Renal cortical epithelial cell (primary cell): ENCODE measurements around the gene RANBP1. TPM values are rescaled to one million over a fixed set of nuclear protein-coding genes. Genes with fewer than 3 reads are reported as not detected.

Experiments used
- DNase-seq: peaks from one replicate; pipeline ENCODE4 v3.0.0-alpha.2; 2011; ENCODE audit warnings: low read depth
- total RNA-seq: library from RNA; depleted of rRNA; stranded (reverse); fragments of >200 nt; gene quantifications from 2 replicates; pipeline ENCODE4 v1.2.3, GENCODE V29; 2014

Gene RANBP1
- total RNA-seq, 1 donor from 2014 or later: 173 TPM

DNA sequence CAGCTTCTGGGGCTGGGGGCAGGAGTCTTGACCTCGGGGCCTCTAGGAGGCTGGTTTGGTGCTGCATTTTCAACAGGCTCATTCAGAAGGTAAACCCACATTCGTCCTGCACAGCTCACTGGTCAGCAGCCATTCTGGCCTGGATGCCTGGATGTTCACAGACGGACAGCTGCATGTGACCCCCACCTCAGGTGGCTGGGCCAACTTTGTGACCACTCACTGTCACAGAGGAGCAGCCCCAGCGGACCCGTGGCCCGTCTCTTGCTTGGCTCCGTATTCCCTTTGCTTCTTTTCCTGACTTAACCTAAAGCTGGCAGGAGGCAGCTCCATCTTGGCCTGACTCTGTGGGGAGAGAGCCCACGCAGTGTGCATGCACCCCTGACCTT, 27.6 kb upstream of the RANBP1 start:
- DNase-seq: no peak

GRCh38 chr22:20089226-20089976, 26.5 kb upstream of the RANBP1 start:
- DNase-seq: no peak

DNA sequence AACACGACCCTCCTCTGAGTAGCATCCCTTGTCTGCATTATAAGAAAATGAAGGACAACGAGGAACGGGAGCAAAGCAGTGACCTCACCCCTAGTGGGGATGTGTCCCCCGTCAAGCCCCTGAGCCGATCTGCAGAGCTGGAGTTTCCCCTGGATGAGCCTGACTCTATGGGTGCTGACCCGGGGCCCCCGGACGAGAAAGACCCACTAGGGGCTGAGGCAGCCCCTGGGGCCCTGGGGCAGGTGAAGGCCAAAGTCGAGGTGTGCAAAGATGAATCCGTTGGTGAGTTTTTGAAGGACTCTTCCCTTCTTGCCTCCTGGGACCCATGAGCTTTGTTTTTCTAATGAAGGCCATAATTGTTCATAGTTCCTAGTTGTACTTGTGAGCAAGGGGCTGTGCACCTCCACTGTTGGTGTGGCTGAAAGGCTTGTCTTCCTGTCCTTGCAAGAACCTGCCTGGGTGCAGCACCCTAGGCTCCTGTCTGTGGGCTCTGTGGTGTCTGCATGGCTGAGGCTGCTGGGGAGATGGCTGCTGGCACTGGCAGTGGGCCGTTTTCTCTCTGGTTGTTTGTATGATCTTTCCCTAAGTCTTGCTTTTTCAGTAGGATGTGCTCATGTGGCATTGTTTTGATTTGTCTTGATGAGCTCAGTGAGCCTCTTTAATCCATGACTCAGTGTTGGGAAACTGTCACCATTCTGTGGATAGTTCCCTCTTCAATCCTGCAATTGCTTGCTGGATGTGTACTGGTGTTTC, 25.8 kb upstream of the RANBP1 start:
- no peak for DNase-seq

GRCh38 chr22:20090730-20091240, 25.1 kb upstream of the RANBP1 start:
- no peak for DNase-seq

- no peak for DNase-seq
Measured at GRCh38 chr22:20091690-20092476, 24.0 kb upstream of the RANBP1 start.

GRCh38 chr22:20092477-20092854, 23.4 kb upstream of the RANBP1 start:
- DNase-seq: no peak

DNA sequence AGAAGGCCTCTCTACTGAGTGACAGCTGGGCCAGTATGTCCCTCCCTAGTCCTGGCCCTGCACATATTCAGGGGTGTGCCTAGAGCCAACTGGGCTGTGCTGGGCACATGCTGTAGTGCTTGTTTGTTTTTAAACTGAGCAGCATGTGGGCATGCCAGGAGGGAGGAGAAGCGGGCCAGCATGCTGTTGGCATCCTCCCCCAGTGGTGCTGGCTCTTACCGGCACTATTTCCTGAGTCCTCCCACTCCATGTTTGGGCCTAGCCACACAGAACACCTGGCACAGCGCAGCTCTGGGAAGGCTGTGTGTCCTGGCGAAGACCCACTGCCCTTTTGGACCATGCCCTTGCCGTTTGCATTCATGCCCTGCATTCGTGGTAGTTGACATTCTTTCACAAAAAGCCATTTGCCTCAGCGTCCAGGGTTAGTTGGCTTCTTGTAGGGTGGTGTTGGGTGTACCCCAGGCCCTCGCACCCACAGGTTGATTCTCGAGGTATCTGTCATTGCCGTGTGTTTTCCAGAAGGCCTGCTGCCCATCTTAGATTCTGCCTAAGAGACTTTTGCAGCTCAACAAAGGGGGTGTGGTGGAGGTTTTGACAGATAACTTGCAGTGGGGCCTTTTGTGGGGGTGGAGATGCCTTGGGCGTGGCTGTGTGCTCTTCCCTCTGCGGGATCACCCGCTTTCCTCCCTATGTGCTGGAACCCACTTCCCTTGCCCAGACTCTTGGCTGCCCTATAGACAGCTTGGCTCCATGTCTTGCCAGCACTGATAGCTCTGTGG, 22.3 kb upstream of the RANBP1 start:
- no peak for DNase-seq

DNA sequence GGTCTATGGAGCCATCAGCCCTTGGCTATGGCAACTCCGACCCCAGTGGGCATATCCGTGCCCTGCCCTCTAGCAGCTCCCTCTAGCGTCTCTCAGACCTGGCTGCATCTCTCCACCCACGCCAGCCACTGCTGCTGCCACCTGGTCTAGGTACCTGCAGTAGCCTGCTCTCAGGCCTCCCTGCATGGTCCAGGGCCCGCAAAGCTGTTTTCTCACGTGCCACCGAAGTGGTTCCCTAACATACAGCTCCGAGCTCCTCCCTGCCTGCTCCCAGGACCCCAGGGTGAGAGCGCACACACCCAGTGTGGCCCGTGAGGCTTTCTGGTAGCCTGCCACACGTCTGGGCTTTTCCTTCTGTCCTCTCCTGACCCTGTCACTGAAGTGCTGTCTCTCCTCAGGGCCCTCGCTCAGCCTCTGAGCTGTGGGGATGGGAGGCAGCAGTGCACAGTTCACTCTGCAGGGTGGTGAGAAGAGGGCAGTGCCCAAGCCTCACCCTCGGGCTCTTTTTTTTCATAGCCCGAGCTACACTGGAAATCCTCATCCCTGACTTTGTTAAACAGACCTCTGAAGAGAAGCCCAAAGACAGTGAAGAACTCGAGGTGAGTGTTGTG, 21.6 kb upstream of the RANBP1 start:
- no peak for DNase-seq

DNA sequence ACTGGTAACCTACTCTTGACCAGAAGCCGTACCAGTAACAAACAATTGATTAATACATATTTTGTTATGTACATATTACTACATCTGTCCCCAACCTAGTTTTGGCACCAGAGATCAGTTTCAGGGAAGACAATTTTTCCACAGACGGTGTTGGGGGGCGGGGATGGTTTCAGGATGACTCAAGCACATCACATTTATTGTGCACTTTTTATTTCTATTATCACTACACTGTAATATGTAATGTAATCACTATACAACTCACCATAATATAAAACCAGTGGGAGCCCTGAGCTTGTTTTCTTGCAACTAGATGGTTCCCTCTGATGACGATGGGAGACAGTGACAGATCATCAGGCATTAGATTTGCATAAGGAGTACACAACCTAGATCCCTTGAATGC, 20.4 kb upstream of the RANBP1 start:
- DNase-seq: no peak

DNA sequence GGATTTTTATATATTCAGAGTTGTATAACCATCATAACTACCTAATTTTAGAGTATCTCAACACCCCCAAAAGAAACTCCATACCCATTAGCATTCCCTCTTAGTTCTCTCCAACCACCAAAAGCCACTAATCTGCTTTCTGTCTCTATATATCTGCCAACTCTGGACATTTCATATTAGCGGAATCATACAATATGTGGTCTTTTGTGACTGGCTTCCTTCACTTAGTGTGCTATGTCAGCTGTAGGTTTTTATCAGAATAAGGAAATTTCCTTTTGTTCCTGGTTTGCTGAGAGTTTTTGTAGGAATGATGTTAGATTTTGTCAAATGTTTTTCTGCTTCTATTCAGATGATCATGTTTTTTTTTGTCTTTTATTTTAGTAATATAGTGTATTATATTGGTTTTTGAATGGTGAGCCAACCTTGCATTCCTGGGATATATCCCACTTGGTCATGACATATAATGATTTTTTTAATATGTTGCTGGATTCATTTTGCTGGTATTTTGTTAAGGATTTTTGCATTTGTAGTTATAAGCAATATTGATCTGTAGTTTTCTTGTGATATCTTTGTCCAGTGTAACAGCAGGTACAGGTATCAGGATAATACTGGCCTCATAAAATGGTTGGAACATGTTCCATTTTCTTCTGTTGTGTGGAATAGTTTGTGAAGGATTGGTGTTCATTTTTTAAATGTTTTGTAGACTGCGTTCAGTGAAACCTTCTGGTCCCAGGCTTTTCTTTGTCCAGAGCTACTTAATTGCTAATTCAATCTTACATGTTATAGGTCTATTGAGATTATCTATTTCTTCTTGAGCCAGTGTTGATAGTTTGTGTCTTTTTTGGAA, 19.1 kb upstream of the RANBP1 start:
- no peak for DNase-seq

DNA sequence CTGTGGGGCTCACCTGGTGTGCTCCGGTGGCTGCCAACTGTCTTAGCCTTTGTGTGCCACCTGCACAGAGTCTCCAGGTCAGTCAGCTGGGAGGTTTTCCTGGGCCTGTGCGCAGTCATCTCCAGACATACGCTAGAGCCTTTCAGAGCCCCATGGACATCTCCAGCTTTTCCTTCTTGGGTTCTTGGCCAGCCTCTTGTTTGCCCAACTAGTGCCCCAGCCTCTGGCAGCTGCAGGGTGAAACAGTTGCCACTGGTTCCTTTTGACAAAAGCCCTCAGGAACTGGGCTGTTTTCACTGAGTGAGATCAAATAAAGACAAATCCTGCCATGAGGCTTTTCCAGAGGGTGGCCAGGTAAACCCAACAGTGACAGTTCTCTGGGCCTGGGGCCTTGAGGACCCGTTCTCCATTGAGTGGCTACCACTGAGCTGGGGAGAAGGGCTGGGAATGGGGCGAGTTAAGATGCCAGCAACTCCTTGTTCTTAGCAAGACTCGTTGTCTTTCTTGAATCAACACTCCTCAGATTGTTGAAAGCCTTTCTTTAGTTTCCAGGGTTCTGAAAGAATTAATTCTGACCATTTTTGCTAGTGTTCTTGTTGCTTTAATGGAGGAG, 16.7 kb upstream of the RANBP1 start:
- DNase-seq: no peak

- DNase-seq: no peak
Measured at GRCh38 chr22:20101638-20102037, 14.3 kb upstream of the RANBP1 start.

- DNase-seq: no peak
Measured at GRCh38 chr22:20102203-20102780, 13.6 kb upstream of the RANBP1 start.

DNA sequence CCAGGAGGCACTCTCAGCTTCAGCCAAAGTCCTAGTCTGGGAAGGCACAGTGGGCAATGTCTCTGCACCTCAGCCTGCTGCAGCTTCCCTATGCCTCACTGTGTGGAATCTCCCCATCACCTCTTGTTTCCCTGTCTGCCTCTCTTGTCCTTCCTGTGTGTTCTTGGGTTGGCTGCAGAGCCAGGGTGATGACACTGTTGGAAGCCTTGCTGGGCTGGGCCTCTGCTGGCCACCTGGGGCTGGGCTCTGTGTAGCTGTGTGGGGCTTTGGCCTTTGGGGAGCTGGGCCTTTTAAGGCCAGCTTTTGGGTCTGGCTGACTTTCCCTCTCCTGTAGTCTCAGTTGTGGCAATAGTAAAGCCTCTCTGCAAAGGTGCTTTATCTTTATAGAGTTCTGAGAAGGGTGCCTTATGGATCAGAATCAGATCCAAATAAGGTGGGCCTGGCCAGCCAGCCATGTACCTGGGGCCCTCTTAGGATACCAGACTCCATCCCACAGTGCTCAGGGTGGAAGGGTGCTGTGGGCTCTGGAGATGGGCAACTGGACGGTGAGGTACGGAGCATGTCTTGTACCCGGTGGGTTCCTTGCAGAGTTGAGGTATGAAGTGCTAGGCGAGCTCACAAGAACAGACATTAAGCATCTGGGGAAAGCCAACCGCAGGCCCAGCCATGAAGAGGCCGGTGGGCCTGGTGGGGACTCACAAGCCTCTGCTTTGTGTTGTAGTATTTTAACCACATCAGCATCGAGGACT, 10.3 kb upstream of the RANBP1 start:
- DNase-seq: no peak

DNA sequence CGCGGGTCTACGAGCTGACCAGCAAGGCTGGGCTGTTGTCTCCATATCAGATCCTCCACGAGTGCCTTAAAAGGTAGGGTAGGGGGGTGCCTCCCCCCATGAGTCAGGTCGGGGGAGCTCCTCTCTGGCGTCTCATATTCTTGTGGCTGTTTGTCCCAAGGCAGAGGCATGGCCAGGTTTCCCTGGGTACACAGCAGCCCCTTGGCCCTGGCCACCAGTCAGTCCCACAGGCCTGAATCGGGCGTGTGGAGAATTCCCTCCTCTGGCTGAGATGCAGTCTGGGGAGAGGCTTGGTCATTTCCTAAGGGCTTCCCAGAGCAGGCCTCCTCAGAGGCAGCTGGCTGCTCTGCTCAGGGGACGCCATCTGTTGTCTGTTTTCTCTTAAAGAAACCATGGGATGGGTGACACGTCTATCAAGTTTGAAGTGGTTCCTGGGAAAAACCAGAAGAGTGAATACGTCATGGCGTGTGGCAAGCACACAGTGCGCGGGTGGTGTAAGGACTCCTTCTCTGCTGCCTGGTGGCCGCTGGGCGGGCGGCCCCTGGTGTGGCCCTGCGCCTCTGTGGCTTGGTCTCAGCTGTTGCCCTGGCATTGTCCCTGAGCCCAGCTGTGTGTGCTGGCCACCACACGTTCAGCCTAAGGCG, 9.6 kb upstream of the RANBP1 start:
- no peak for DNase-seq

DNA sequence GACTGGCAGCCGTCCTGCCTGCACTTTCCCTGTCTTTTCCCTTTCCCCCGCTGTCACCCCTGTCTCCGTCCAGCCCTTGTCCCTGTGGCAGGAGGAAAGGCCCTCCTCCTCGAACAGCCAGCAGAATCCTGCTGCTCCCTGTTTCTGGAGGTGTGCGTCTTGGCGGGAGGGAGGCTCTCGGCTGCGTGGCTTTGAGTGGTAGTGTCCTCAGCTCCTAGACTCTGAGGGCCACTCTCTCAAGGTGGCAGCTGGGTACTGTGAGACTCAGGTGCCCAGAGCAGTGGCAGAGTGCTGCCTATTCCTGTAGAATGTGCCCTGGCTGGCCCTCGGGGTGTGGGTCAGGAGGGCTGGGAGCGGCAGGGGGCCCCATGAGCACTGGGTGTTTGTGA, 9.1 kb upstream of the RANBP1 start:
- DNase-seq: no peak

- DNase-seq: no peak
Measured at GRCh38 chr22:20107471-20107901, 8.4 kb upstream of the RANBP1 start.
